Astrocyte (in vitro differentiated cells and primary cell): ENCODE data around the gene PUM2. TPM values are rescaled to one million over a fixed set of nuclear protein-coding genes. Genes with fewer than 3 reads are reported as not detected.

Experiments used
- DNase-seq: peaks from one replicate; pipeline ENCODE4 v3.0.0-alpha.2; 2010; ENCODE audit warnings: low read depth
- FAIRE-seq: peaks from 2 replicates; lab custom pipeline; 2011; peaks lifted over from hg19 to GRCh38; lab: Jason Lieb, UNC
- H2AFZ ChIP-seq: 2 replicates; pipeline ENCODE4 v1.6.0; 2012; ENCODE audit warnings: low read depth, low read length, inconsistent platforms
- H3K27ac ChIP-seq: 2 replicates; pipeline ENCODE4 v1.5.1; 2011; ENCODE audit warnings: low read depth, low read length, inconsistent platforms
- H3K27me3 ChIP-seq: 2 replicates; pipeline ENCODE4 v1.6.0; 2011; ENCODE audit warnings: low read length, inconsistent platforms; ENCODE audit not compliant: insufficient read depth
- H3K36me3 ChIP-seq: 2 replicates; pipeline ENCODE4 v1.5.1; 2011; ENCODE audit warnings: low read length, inconsistent platforms; ENCODE audit not compliant: insufficient read depth
- H3K4me1 ChIP-seq: 2 replicates; pipeline ENCODE4 v1.5.1; 2011; ENCODE audit warnings: low read length, inconsistent platforms; ENCODE audit not compliant: insufficient read depth
- H3K4me2 ChIP-seq: 2 replicates; pipeline ENCODE4 v1.6.0; 2012; ENCODE audit warnings: low read length, inconsistent platforms
- H3K4me3 ChIP-seq: 2 replicates; pipeline ENCODE4 v1.5.1; 2011; ENCODE audit warnings: low read depth, mild to moderate bottlenecking, low read length, inconsistent platforms; ENCODE audit not compliant: insufficient read depth
- H3K79me2 ChIP-seq: 2 replicates; pipeline ENCODE4 v1.6.0; 2012; ENCODE audit warnings: mild to moderate bottlenecking, low read length, inconsistent platforms; ENCODE audit not compliant: insufficient read depth
- H3K9ac ChIP-seq: 2 replicates; pipeline ENCODE4 v1.6.0; 2012; ENCODE audit warnings: mild to moderate bottlenecking, low read length, inconsistent platforms
- H3K9me3 ChIP-seq: 2 replicates; pipeline ENCODE4 v1.5.1; 2012; ENCODE audit warnings: low read depth, mild to moderate bottlenecking, low read length, inconsistent platforms; ENCODE audit not compliant: insufficient read depth
- H4K20me1 ChIP-seq: 2 replicates; pipeline ENCODE4 v1.6.0; 2012; ENCODE audit warnings: low read length, inconsistent platforms; ENCODE audit not compliant: insufficient read depth
- H3K27ac Mint-ChIP-seq: one replicate; pipeline ENCODE4 v1.8.0; 2021; ENCODE audit warnings: mild to moderate bottlenecking, mixed read lengths; ENCODE audit not compliant: unreplicated experiment
- H3K27me3 Mint-ChIP-seq: one replicate; pipeline ENCODE4 v1.8.0; 2021; ENCODE audit warnings: low read depth, mixed read lengths; ENCODE audit not compliant: unreplicated experiment
- H3K36me3 Mint-ChIP-seq: one replicate; pipeline ENCODE4 v1.8.0; 2021; ENCODE audit warnings: low read depth, mixed read lengths; ENCODE audit not compliant: unreplicated experiment
- H3K4me1 Mint-ChIP-seq: one replicate; pipeline ENCODE4 v1.8.0; 2021; ENCODE audit warnings: low read depth, mixed read lengths; ENCODE audit not compliant: unreplicated experiment
- H3K4me3 Mint-ChIP-seq: one replicate; pipeline ENCODE4 v1.8.0; 2021; ENCODE audit warnings: mild to moderate bottlenecking, moderate library complexity, mixed read lengths; ENCODE audit not compliant: unreplicated experiment
- H3K9me3 Mint-ChIP-seq: one replicate; pipeline ENCODE4 v1.8.0; 2021; ENCODE audit warnings: mild to moderate bottlenecking, mixed read lengths; ENCODE audit not compliant: unreplicated experiment
- EZH2 ChIP-seq: IDR thresholded peaks from 2 replicates; pipeline ENCODE4 v1.6.1; 2012; ENCODE audit warnings: mild to moderate bottlenecking, low read length, inconsistent platforms; ENCODE audit not compliant: insufficient read depth
- total RNA-seq: library from RNA; stranded (reverse); gene quantifications from 2 replicates; pipeline ENCODE4 v1.2.1, GENCODE V29; 2021
- TF ChIP-seq, protein P1 (sequence below): IDR thresholded peaks from 2 replicates; pipeline ENCODE4 v1.5.1; 2011; ENCODE audit warnings: low read depth, mild to moderate bottlenecking, inconsistent platforms, low read length, moderate library complexity; ENCODE audit not compliant: insufficient read depth

PUM2 gene
- total RNA-seq, 1 donor from 2014 or later: 69.4 TPM

DNA sequence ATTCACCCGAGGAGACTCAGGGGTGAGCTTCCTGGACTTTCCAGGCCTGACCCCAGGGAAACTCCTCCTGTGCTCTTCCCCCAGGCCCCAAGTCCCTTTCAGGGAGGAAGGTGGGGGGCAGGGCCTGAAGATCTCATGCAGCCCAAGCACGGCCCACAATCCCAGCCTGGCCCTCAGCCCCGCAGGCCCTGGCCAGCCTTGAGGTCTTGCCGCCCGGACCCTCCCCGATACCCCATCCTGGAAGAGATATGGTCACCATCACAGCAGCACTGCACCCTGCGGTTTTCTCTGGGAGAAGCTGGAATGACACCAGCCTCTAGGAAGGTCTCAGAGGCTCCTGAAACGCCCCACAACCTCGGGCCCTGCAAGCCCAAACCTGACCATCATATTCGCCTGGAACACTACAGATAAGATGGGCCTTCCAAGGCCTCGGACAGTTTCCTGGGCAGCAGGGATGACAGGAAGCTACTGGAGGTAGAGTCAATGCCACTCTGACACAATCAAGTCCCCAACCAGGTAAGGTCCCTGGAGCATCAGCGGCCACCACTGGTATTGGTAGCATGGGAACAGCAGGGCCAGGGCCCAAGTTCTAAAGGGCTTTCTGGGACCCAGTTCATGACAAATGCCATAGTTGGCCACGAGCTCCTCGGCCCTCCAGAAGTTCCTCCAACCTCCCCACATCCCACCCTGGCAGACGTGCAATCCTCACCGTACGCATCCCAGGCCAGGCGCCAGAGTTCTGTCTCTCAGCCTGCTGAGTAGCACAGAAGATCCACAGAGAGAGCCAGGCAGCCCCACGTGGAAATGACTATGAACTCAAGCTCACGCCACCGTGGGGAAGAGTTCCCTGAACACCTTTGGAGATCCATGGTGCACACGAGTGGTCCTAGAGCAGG lies 134.3 kb downstream of the PUM2 start:
- no peak for TF ChIP-seq EZH2
- TF ChIP-seq, protein P1, sequence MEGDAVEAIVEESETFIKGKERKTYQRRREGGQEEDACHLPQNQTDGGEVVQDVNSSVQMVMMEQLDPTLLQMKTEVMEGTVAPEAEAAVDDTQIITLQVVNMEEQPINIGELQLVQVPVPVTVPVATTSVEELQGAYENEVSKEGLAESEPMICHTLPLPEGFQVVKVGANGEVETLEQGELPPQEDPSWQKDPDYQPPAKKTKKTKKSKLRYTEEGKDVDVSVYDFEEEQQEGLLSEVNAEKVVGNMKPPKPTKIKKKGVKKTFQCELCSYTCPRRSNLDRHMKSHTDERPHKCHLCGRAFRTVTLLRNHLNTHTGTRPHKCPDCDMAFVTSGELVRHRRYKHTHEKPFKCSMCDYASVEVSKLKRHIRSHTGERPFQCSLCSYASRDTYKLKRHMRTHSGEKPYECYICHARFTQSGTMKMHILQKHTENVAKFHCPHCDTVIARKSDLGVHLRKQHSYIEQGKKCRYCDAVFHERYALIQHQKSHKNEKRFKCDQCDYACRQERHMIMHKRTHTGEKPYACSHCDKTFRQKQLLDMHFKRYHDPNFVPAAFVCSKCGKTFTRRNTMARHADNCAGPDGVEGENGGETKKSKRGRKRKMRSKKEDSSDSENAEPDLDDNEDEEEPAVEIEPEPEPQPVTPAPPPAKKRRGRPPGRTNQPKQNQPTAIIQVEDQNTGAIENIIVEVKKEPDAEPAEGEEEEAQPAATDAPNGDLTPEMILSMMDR: no peak
- H3K9me3 ChIP-seq: no peaks in the 10 kb centered on the region
- H3K27ac ChIP-seq: no peak overlapping the region
- Mint-ChIP-seq H3K4me1 (peaks cover 7% of the 10 kb centered on the region), H3K36me3 (peaks cover 6% of the 10 kb centered on the region), H3K27ac (no peak overlapping the region), H3K4me3 (no peak overlapping the region), H3K9me3 (no peaks in the 10 kb centered on the region), H3K27me3 (peaks cover 3% of the 10 kb centered on the region)
- peaks cover 16% of the 10 kb centered on the region for H3K4me1 ChIP-seq
- H3K27me3 ChIP-seq: no peaks in the 10 kb centered on the region
- no peak overlapping the region for H2AFZ ChIP-seq
- no peak overlapping the region for H3K9ac ChIP-seq
- H4K20me1 ChIP-seq: peaks cover 26% of the 10 kb centered on the region
- no peak overlapping the region for H3K4me2 ChIP-seq
- DNase-seq (no peak), FAIRE-seq (no peak)
- H3K4me3 ChIP-seq: no peak overlapping the region
- H3K36me3 ChIP-seq: no peaks in the 10 kb centered on the region
- H3K79me2 ChIP-seq: peaks cover 80% of the 10 kb centered on the region

DNA sequence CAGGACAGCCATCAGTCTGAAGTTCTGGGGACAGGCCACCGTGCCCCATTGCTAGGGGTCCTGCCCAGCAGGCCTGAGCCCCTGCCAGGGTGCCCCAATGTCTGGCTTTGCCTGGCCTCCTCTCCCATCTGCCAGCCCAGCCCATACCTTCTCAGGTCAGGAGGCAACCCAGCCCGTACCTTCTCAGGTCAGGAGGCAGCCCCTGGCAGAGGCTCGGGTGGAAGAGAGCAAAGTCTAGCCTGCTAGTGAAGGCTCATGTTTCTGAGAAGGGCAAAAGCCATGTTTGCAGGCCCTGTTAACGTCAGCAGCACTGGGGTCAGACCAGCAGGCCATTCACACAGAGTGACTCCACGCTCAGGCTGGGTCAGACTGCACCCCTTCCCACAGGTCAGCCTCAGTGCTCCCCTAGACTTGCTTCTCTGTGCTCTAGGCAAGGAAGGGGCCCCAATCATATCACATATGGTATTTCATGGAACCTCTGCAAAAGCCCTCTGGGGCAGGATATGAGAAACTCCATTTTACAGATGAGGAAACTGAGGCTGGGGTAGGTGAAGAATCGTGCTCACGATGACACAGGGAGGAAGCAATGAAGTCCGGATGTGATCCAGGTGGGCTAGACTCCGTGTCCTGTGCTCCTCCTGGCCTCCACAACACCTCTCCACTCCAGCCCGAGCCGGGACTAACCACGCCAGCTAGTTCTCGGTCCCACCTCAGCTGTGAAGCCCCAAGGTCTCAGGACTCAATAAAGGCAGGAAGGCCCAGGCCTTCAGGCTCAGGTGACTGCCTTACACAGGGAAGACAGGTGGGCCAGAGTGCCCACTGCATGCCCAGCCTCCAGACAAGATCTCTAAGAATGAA lies 135.2 kb downstream of the PUM2 start:
- TF ChIP-seq, protein P1: no peak
- TF ChIP-seq EZH2: no peak
- H3K4me3 ChIP-seq: no peak overlapping the region
- Mint-ChIP-seq H3K27ac (no peak overlapping the region), H3K4me3 (no peak overlapping the region), H3K9me3 (no peaks in the 10 kb centered on the region), H3K27me3 (peaks cover 6% of the 10 kb centered on the region), H3K4me1 (no peaks in the 10 kb centered on the region), H3K36me3 (peaks cover 6% of the 10 kb centered on the region)
- peaks cover 8% of the 10 kb centered on the region for H3K4me1 ChIP-seq
- no peak overlapping the region for H2AFZ ChIP-seq
- H3K27ac ChIP-seq: no peak overlapping the region
- no peaks in the 10 kb centered on the region for H3K9me3 ChIP-seq
- FAIRE-seq: no peak
- no peaks in the 10 kb centered on the region for H3K36me3 ChIP-seq
- peaks cover 74% of the 10 kb centered on the region for H3K79me2 ChIP-seq
- H4K20me1 ChIP-seq: peaks cover 26% of the 10 kb centered on the region
- no peak overlapping the region for H3K4me2 ChIP-seq
- no peak overlapping the region for H3K9ac ChIP-seq
- DNase-seq: no peak
- H3K27me3 ChIP-seq: no peaks in the 10 kb centered on the region
